Measurements from ENCODE around the gene MAMDC2.

DNA sequence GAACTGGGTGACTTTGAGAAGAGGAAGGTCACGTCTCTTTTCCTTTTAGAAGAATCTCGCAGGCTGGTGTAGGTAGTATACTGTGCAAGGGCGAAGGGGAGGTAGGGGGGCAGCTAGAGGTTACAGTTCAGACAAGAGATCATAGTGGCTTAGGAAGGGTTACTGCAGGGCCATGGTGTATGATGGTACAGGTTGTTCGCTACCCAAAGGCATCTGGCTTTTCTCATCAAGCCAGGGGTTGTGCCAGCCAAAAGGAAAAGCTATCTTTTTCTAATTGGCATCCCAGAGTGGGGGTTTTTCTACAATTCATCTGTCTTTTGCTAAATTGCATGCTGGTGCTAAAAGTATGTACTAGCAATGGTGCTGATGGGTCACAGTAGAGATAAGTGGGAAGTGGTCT lies 22.8 kb downstream of the MAMDC2 start:
- TF ChIP-seq CTCF (IDR thresholded peaks at IDR 0.05; ENCODE audit: low read length) (no peak), EZH2 (optimal IDR thresholded peaks at IDR 0.05; ENCODE audit: low read depth, low read length) (no peak)
